Lower leg skin (tissue), 3 donors: ENCODE measurements around the gene AKT3.

Source experiments
- CTCF ChIP-seq, 3 donors: fragments of 450-650 bp; IDR thresholded peaks; one replicate each; pipeline ENCODE4 v1.5.1; 2016; ENCODE audit warnings: antibody characterized with exemption in 3 of 3, mild to moderate bottlenecking in 3 of 3, moderate library complexity in 2 of 3
- POLR2A ChIP-seq, 2 donors: fragments of 450-650 bp; IDR thresholded peaks; one replicate each; pipeline ENCODE4 v1.6.1; 2016 to 2017; ENCODE audit warnings: antibody characterized with exemption in 2 of 2, mild to moderate bottlenecking in 1 of 2, moderate library complexity in 1 of 2

DNA sequence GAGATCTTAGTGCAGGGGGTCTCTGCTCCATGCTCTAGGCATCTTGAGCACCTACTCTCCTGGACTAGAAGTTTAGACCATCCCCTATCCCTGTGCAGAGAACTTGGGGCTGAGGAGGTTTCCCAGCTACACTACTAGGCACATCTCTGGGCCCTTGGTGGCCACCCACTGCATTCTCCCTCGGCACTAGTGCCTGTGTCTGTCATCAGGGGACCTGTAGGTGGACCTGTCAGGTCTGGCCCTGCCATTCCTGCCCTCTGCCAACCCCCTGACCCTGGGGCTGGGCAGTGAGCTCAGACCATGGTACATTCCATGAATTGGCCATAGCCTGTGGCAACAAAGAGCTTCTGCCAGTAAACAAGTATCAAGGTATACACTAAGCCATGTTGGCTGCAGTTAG lies 269.1 kb downstream of the AKT3 start:
- TF ChIP-seq POLR2A (IDR thresholded peaks at IDR 0.05): no peak
- no peak for TF ChIP-seq CTCF (IDR thresholded peaks at IDR 0.05)
